ENCODE results near the gene FGF21.
"Not testable (repeated sequence)": the region's sequence is repeated elsewhere in the genome, so short reads cannot be mapped to it uniquely, and the experiment has no call there.

FGF21 gene

DNA sequence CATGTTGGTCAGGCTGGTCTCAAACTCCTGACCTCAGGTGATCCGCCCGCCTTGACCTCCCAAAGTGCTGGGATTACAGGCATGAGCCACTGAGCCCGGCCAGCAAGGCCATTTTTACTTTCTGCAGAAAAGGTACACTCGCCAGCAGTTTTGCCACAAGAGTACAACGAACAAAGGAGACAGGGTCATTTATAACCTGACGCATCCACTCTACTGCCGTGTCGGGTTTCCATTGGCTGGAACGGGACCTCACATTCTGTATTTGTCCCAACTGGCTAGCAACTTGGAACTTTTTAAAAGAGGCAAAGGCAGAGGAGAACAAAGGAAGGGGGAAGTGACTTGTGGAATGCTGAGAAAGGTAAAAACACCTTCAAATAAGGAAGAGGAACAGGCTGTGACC, 32.0 kb downstream of the FGF21 start:
- not testable (repeated sequence) for DNase-seq (ENCODE audit: low read depth)

- DNase-seq (ENCODE audit: low read depth), result no peak
These were observed 37.9 kb downstream of the FGF21 start for GRCh38 chr19:48793271-48793670.

- no peak for DNase-seq (ENCODE audit: low read depth)
These were observed 39.0 kb downstream of the FGF21 start for GRCh38 chr19:48794291-48794690.

GRCh38 chr19:48795055-48795684, 39.8 kb downstream of the FGF21 start:
- peak; percentile 63 for DNase-seq (ENCODE audit: low read depth)

GRCh38 chr19:48795685-48796070, 40.4 kb downstream of the FGF21 start:
- DNase-seq (ENCODE audit: low read depth), result no peak

GRCh38 chr19:48796298-48797083, 41.2 kb downstream of the FGF21 start:
- no peak for DNase-seq (ENCODE audit: low read depth)

- DNase-seq (ENCODE audit: low read depth), result no peak
These were observed 41.8 kb downstream of the FGF21 start for GRCh38 chr19:48797103-48797502.

DNA sequence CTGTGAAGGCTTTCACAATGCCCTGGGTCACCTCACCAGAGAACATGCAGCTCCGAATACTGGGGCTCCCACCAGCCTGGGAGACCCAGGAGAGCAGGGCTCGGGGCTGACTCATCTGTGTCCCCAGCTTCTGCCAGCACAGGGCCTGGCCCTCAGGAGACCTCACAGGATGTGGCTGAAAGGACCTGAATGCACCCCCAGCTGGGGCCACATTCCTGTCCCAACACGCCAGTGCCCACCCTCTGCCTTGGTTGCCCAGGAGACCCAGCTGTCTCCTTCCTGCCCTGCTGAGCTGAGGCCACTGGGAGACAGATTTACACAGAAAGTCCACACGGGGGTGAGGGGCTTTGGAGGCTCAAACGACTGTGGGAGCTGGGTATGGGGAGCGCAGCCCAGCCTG, 43.6 kb downstream of the FGF21 start:
- DNase-seq (ENCODE audit: low read depth), result no peak

GRCh38 chr19:48799358-48800300, 44.3 kb downstream of the FGF21 start:
- no peak for DNase-seq (ENCODE audit: low read depth)

DNA sequence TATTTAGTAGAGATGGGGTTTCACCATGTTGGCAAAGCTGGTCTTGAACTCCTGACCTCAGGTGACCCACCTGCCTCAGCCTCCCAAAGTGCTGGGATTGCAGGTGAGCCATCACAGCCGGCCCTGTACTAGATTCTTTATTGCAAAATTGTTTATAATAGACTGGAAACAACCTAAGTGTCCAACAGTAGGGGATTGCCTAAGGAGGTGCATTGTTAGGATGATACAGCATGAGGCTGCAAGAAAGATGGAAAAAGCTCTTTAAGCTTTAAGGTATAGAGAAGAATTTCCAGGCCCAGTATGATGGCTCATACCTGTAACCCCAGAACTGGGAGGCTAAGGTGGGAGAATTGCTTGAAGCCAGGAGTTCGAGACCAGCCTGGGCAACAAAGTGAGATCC, 47.3 kb downstream of the FGF21 start:
- no peak for DNase-seq (ENCODE audit: low read depth)

GRCh38 chr19:48804496-48804895, 49.2 kb downstream of the FGF21 start:
- no peak for DNase-seq (ENCODE audit: low read depth)

DNA sequence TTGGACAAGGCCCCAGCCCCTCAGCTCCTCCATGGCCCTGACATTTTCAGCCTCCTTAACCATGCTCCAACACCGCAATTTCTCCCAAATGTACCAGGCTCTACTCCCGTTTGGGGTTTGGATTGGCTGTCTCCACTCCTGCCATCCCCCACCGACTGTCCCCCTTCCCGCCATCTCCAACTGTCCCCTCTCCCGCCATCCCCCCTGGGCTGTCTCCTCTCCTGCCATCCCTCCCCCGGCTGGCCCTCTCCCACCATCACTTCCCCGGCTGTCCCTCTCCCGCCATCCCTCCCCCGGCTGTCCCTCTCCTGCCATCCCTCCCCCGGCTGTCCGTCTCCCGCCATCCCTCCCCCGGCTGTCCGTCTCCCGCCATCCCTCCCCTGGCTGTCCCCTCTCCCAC, 50.1 kb downstream of the FGF21 start:
- no peak for DNase-seq (ENCODE audit: low read depth)

GRCh38 chr19:48806518-48806817, 51.1 kb downstream of the FGF21 start:
- DNase-seq (ENCODE audit: low read depth), result no peak

DNA sequence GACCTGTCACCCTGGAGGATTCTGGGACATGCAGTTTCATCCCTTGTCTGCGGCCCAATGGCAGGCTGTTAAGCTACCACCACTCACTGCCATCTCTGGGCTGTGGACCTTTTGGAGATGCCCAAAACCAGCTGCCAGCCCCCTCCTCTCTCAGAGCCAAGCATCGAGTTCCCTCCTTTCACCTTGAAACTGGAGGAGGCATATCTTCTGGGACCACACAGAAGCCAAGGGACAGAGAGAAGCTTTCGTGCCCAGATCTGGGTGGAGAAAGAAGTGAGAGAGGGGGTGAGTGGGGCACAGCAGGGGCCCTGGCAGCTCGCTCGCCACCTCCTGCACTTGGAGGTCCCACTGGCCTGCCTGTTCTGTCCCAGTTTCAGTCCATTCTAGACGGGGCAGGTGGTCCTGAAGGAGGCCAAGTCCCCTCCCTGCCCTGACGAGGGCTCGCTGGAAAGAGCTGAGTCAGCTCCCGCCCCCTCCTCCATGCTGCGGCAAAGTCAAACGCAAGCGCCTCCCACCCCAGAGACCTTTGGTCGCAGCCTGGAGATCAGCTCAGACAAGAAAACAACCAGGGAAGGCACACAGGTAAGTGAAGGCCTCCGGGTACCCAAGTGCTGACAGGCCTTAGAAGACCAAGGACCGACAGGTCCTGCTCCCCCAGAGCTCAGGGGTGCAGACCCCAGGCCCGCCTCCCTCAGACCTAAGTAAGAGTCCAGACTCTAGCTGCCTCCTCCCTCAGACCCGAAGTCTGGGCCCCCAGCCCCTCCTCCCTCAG, 51.7 kb downstream of the FGF21 start:
- no peak for DNase-seq (ENCODE audit: low read depth)

DNA sequence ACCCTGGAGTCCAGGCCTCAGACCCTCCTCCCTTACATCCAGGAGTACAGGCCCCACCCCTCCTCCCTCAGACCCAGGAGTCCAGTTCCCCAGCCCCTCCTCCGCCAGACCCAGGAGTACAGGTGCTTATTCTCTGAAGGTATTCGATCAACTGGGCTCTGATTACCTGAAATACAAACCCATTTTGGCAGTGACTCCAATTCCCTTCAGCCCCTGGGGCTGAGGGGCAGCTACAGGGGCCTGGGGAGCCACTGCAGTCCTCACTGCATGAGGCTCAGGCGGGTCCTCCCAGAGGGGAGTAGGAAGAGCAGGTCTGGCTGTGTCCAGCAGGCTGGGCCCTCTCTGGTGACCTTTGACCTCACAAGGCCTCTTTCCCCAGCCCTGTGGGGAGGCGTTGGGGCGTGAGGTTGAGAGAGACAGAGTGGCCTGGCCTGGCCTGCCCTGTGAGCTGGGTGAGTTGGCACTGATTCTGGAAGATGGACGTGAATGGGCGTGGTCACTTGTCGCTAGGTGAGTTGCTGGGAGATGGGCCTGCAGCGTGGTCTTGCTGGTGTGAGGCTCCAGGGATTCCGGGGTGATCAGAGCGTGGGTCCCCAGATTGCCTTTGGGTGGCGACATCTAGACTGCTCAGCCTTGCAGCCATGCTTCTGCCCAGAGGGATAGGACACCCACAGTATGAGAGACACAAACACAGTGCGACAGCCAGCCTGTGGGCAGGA, 52.4 kb downstream of the FGF21 start:
- no peak for DNase-seq (ENCODE audit: low read depth)

Measured in stimulated activated CD8-positive, alpha-beta memory T cell treated with anti-CD3 and anti-CD28 coated beads, Interleukin-12 subunit alpha, Interleukin-12 subunit beta, amount 100 ng/mL, for 1 hour (primary cell).